ENCODE data around the gene FRAT1.

FRAT1 gene

DNA sequence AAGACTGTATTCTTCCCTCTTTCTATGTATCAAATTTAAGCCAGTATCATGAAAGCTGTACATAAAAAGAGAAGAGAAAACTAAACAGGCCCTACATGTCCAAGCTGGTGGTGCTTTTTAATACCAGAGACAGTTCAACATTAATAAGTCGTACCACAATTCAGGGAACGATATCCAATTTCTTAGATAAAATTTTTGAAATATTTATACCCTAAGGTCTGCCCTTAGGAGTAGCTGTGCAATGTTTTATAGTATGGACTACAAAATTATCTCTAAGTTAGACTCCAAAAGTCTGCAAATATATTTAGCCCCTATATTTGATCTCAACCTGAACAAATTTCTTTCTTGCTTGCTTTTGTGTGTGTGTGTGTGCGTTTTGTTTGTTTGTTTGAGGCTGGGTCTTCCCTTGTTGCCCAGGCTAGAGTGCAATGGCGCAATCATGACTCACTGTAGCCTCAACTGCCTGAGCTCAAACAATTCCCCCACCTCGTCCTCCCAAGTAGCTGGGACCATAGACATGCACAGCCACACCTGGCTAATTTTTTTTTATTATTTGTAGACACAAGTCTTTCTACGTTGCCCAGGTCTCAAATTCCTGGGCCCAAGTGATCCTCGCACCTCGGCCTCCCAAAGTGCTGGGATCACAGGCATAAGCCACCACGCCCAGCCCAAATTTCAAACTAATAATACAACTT is 39.8 kb upstream of the FRAT1 start:
- TF ChIP-seq, protein P1, sequence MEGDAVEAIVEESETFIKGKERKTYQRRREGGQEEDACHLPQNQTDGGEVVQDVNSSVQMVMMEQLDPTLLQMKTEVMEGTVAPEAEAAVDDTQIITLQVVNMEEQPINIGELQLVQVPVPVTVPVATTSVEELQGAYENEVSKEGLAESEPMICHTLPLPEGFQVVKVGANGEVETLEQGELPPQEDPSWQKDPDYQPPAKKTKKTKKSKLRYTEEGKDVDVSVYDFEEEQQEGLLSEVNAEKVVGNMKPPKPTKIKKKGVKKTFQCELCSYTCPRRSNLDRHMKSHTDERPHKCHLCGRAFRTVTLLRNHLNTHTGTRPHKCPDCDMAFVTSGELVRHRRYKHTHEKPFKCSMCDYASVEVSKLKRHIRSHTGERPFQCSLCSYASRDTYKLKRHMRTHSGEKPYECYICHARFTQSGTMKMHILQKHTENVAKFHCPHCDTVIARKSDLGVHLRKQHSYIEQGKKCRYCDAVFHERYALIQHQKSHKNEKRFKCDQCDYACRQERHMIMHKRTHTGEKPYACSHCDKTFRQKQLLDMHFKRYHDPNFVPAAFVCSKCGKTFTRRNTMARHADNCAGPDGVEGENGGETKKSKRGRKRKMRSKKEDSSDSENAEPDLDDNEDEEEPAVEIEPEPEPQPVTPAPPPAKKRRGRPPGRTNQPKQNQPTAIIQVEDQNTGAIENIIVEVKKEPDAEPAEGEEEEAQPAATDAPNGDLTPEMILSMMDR (conservative IDR thresholded peaks at IDR 0.05) = no peak
- TF ChIP-seq ZFX (IDR thresholded peaks at IDR 0.05) = no peak
- H3K27ac ChIP-seq = no peak overlapping the region

DNA sequence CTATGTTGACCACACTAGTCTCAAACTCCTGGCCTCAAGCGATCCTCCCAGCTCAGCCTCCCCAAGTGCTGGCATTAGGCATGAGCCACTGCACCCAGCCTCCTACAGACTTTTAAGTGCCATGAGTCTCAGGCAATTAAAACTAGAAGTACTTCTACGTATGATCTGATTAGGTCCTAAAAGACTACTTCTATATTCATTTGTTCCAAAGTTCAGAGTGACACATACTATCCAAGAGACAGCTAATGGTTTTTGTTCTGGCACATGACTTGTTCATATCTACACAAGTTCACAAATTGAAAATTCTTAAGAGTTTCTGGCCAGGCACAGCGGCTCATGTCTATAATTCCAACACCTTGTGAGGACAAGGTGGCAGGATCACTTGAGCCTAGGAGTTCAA is 38.3 kb upstream of the FRAT1 start:
- H3K27ac ChIP-seq = no peak overlapping the region
- no peak for TF ChIP-seq ZFX (IDR thresholded peaks at IDR 0.05)
- TF ChIP-seq, protein P1 (conservative IDR thresholded peaks at IDR 0.05) = no peak

DNA sequence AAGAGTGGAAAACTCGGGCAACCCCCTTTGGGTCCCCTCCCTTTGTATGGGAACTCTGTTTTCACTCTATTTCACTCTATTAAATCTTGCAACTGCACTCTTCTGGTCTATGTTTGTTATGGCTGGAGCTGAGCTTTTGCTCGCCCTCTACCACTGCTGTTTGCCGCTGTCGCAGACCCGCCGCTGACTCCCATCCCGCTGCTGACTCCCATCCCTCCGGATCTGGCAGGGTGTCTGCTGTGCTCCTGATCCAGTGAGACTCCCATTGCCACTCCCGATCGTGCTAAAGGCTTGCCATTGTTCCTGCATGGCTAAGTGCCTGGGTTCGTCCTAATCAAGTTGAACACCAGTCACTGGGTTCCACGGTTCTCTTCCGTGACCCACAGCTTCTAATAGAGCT is 29.0 kb upstream of the FRAT1 start:
- H3K27ac ChIP-seq = peak overlapping the region; percentile 93

DNA sequence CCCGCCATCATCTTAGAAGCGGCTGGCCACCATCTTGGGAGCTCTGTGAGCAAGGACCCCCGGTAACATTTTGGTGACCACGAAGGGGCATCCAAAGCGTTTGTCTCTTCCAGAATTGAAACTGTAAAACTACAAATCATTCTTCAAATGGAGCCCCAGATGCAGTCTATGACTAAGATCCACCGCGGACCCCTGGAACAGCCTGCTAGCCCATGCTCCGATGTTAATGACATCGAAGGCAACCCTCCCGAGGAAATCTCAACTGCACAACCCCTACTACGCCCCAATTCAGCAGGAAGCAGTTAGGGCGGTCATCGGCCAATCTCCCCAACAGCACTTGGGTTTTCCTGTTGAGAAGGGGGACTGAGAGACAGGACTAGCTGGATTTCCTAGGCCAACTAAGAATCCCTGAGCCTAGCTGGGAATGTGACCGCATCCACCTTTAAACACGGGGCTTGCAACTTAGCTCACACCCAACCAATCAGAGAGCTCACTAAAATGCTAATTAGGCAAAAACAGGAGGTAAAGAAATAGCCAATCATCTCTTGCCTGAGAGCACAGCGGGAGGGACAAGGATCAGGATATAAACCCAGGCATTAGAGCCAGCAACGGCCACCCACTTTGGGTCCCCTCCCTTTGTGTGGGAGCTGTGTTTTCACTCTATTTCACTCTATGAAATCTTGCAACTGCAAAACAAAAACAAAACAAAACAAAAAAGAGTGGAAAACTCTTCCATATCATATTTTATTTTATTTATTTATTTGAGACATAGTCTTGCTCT is 28.3 kb upstream of the FRAT1 start:
- peak overlapping the region; percentile 93 for H3K27ac ChIP-seq

DNA sequence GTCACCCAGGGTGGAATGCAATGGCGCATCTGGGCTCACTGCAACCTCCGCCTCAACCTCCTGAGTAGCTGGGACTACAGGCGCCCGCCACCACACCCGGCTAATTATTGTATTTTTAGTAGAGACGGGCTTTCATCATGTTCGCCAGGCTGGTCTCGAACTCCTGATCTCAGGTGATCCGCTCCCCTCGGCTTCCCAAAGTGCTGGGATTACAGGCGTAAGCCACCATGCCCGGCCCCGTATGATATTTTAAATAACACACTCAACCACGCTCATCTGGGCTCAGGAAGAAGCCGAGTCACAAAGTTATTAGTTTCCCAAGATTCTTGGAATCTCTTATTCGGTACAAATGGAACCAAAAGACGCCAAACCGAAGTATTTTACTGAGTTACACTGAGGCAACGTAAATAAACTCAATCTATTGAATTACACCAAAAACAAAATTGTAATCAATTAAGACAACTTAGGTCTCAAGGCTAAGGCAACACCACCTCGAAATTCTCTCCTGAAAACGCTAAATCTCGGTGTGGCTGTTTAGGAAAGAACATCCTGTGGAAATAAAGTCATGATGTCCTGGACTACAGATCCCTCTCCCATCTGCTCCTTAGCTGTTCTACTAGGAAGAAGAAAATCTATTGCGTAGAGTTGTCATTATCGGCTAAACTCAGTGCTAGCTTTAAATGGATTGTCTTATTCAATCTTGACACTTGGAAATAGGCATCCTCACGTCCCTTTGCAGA is 27.5 kb upstream of the FRAT1 start:
- no peak for TF ChIP-seq ZFX (IDR thresholded peaks at IDR 0.05)
- TF ChIP-seq, protein P1 (conservative IDR thresholded peaks at IDR 0.05) = no peak
- H3K27ac ChIP-seq = peak overlapping the region; percentile 93

DNA sequence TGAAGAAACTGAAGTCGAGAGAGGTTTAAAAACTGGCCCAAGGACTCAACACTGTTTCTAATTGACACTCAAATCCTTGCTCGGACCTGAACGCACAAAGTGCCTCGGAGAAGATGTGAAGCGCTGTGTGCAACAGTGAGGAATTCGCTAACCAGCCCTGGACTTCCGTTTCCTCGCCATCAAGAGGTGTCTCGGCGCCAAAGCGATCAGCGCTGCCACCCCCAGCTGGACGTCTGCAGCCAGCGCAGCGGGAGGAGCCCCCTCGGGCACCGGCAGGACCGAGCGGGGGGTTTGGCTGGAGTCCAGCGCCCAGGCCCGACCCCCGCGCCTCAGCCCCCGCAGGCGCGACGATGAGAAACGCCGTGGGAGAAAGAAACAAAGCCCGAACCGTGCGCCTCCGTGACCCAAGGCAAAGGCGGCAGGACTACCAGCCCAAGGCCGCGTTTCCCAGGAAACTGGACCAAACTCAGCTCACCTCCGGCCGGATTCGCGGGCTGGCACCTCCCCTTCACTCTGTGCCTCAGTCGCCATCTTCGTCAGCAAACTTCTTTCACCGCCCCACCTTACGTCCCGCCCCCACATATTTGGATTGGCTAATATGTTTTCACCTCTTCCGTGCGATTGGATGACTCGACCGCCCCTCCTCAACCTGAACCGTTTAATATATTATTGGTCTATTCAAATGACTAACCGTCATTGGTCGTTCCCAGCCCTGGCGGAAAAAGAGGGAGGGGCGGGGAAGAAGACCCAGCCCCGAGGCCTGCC is 26.8 kb upstream of the FRAT1 start, which contains the start of gene ARHGAP19:
Gene ARHGAP19 (minus strand): TSS at position 541 of the 765 bp plus-strand sequence. CDS start 10 bp downstream, at position 531.
- TF ChIP-seq, protein P1 (conservative IDR thresholded peaks at IDR 0.05) = no peak
- TF ChIP-seq ZFX (IDR thresholded peaks at IDR 0.05) = peak; percentile 83; the same call in 1 of the 2 replicates
- peak within 1 kb of the TSS; percentile 93 for H3K27ac ChIP-seq

DNA sequence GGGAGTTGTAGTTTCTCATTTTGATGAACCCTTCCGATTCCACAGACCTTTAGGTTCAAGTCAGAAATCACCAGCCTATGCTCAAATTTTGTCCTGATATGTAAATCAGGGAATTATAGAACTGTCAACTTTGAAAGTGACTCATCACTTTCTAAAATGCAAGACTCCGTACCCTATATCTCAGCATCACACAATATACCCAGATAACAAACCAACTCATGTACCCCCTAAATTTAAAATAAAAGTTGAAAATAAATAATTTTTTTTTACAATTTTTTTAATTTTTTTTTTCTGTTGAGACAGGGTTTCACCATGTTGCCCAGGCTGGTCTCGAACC is 26.2 kb upstream of the FRAT1 start:
- TF ChIP-seq, protein P1 (conservative IDR thresholded peaks at IDR 0.05) = no peak
- no peak for TF ChIP-seq ZFX (IDR thresholded peaks at IDR 0.05)
- no peak overlapping the region; the same call in 1 of the 2 replicates for H3K27ac ChIP-seq
